MCF 10A (cell line): ENCODE measurements around the gene CHGA. TPM values are rescaled to one million over a fixed set of nuclear protein-coding genes. Genes with fewer than 3 reads are reported as not detected.

ENCODE experiments used
- BruUV-seq: library from RNA; stranded (reverse); fragments of 400-500 nt; replicated peaks from 2 replicates; lab custom pipeline; 2021; lab: Mats Ljungman, UMichigan
- CTCF ChIA-PET: fragments of 300-600 bp; sonication (Branson Sonifier 250); formaldehyde crosslinking; extraction: SDS; loops from one replicate; lab custom pipeline; 2021; ENCODE audit warnings: antibody characterized with exemption, inconsistent platforms; lab: Yijun Ruan, JAX
- POLR2A ChIA-PET: fragments of 300-600, 350-650 bp; sonication (Branson Sonifier 250); formaldehyde crosslinking; extraction: SDS; loops from one replicate; lab custom pipeline; 2020; ENCODE audit warnings: antibody characterized with exemption, inconsistent platforms; lab: Yijun Ruan, JAX
- DNase-seq: peaks from one replicate; pipeline ENCODE4 v3.0.0-alpha.2; 2018; ENCODE audit not compliant: unreplicated experiment
- H3K27ac Mint-ChIP-seq: one replicate; pipeline ENCODE4 v1.8.0; 2022; ENCODE audit warnings: mild to moderate bottlenecking, low read depth, mixed read lengths; ENCODE audit not compliant: unreplicated experiment
- H3K27me3 Mint-ChIP-seq: one replicate; pipeline ENCODE4 v1.8.0; 2022; ENCODE audit warnings: mixed read lengths; ENCODE audit not compliant: insufficient read depth, unreplicated experiment
- H3K36me3 Mint-ChIP-seq: one replicate; pipeline ENCODE4 v1.8.0; 2022; ENCODE audit warnings: mild to moderate bottlenecking, moderate library complexity, mixed read lengths; ENCODE audit not compliant: insufficient read depth, unreplicated experiment
- H3K4me1 Mint-ChIP-seq: one replicate; pipeline ENCODE4 v1.8.0; 2022; ENCODE audit warnings: mixed read lengths; ENCODE audit not compliant: insufficient read depth, unreplicated experiment
- H3K4me3 Mint-ChIP-seq: one replicate; pipeline ENCODE4 v1.8.0; 2022; ENCODE audit warnings: mild to moderate bottlenecking, moderate library complexity, mixed read lengths; ENCODE audit not compliant: unreplicated experiment
- H3K9me3 Mint-ChIP-seq: one replicate; pipeline ENCODE4 v1.8.0; 2022; ENCODE audit warnings: mixed read lengths; ENCODE audit not compliant: unreplicated experiment
- CTCF ChIP-seq: fragments of 200-600 bp; IDR thresholded peaks from one replicate; pipeline ENCODE4 v1.8.0; 2022; ENCODE audit warnings: antibody characterized with exemption, mild to moderate bottlenecking; ENCODE audit not compliant: unreplicated experiment
- intact Hi-C: fragments of 100-400 bp; cut with micrococcal nuclease; formaldehyde crosslinking; loops from 2 replicates; pipeline ENCODE4 v1.14.1; 2022
- total RNA-seq: library from RNA; stranded (reverse); gene quantifications from 2 replicates; pipeline ENCODE4 v1.2.3, GENCODE V29; 2022

The CHGA gene
- total RNA-seq, 1 experiment from 2014 or later, result 0.35 TPM

- ChIA-PET POLR2A (interaction anchor here (0.6 kb wide), 1 partner anchor 920 kb away, joined by 4 read pairs; the partner anchor contains the start of gene TRIP11), CTCF (interaction anchor here (0.6 to 1.0 kb wide), 4 partner anchors 12 to 244 kb away, joined by 3 to 4 read pairs (median 3); no protein-coding TSS in a partner anchor)
- Mint-ChIP-seq H3K27ac (no peak overlapping the region), H3K36me3 (peaks cover 27% of the 10 kb centered on the region), H3K27me3 (no peaks in the 10 kb centered on the region), H3K4me1 (no peaks in the 10 kb centered on the region), H3K4me3 (no peak overlapping the region), H3K9me3 (no peaks in the 10 kb centered on the region)
- DNase-seq, result no peak
- no TSS peak for BruUV-seq
- TF ChIP-seq CTCF, result no peak
- intact Hi-C loops, result no loop called here
Observed at GRCh38 chr14:92959761-92960680, 37.1 kb downstream of the CHGA start.

GRCh38 chr14:92960706-92961566 lies 38.0 kb downstream of the CHGA start:
- intact Hi-C loops, result no loop called here
- no peak overlapping the region for H3K27ac Mint-ChIP-seq
- ChIA-PET POLR2A (interaction anchor here (0.6 kb wide), 1 partner anchor 921 kb away, joined by 4 read pairs; the partner anchor contains the start of gene TRIP11), CTCF (interaction anchor here (0.5 to 1.1 kb wide), 4 partner anchors 13 to 229 kb away, joined by 3 to 6 read pairs (median 3); no protein-coding TSS in a partner anchor)
- H3K27me3 Mint-ChIP-seq, result no peaks in the 10 kb centered on the region
- peaks cover 30% of the 10 kb centered on the region for H3K36me3 Mint-ChIP-seq
- H3K4me1 Mint-ChIP-seq, result no peaks in the 10 kb centered on the region
- no TSS peak for BruUV-seq
- no peak for TF ChIP-seq CTCF
- H3K4me3 Mint-ChIP-seq, result no peak overlapping the region
- no peaks in the 10 kb centered on the region for H3K9me3 Mint-ChIP-seq
- peak; percentile 17 for DNase-seq

- no peaks in the 10 kb centered on the region for H3K4me1 Mint-ChIP-seq
- H3K36me3 Mint-ChIP-seq, result peaks cover 24% of the 10 kb centered on the region
- ChIA-PET CTCF (interaction anchor here (0.5 to 1.1 kb wide), 5 partner anchors 9 to 229 kb away, joined by 3 to 6 read pairs (median 4); no protein-coding TSS in a partner anchor), POLR2A (no interaction called here)
- no peaks in the 10 kb centered on the region for H3K27me3 Mint-ChIP-seq
- TF ChIP-seq CTCF, result no peak
- H3K9me3 Mint-ChIP-seq, result no peaks in the 10 kb centered on the region
- intact Hi-C loops, result no loop called here
- H3K4me3 Mint-ChIP-seq, result no peak overlapping the region
- BruUV-seq, result no TSS peak
- no peak for DNase-seq
- no peak overlapping the region for H3K27ac Mint-ChIP-seq
Observed at GRCh38 chr14:92961567-92961855, 38.6 kb downstream of the CHGA start.
